ENCODE results near the gene TSHZ2.

DNA sequence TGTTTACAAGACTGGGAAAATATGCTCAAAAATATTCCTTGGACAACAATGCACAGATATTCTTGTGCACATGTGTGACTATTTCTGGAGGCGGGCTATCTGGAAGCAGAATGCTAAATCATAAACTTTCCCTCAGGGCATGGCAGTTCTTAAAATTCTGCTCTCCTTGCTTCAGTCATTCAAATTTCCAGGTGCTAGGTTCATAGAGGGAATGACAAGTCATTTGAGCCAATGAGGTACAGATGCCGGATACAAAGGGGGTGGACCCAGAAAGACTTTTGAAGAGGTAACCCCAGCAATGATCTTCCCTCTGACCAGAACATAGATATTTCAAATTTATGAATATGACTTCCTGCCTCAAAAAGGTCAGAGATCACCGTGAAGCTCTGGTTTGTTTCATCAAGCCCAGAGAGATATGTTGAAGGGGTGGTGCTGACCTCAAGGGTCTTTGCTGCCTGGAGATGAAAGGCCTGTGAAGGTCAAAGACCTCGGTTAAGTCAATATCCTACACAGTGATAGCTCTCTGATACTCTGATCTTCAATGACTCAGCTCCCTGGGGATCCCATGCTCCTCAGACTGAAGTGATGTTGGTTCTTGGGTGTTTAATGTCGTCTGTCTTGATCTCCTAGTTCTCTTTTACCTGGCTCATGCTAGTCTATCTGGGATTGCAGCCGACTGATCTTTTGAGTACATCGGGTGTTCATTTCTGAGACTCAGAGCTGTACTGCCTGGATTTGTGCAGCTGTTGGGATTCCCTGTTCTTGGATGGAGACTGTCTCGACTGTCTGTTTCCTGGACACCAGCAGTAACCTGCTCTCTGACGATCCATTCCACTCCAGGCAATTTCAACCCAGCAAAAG is 47.5 kb upstream of the TSHZ2 start:
- TF ChIP-seq FOXK2 (IDR thresholded peaks at IDR 0.05), result no peak
- TF ChIP-seq SP1 (IDR thresholded peaks at IDR 0.05), result no peak
- no peak for TF ChIP-seq SUZ12 (IDR thresholded peaks at IDR 0.05)
- TF ChIP-seq ELF4 (IDR thresholded peaks at IDR 0.05), result no peak
- no peak for TF ChIP-seq LEF1 (IDR thresholded peaks at IDR 0.05; ENCODE audit: borderline replicate concordance)
- no peak for TF ChIP-seq FOXA1 (IDR thresholded peaks at IDR 0.05)
- no peak for TF ChIP-seq CTBP1 (IDR thresholded peaks at IDR 0.05; ENCODE audit: borderline replicate concordance)
- TF ChIP-seq NFRKB (IDR thresholded peaks at IDR 0.05), result no peak
- TF ChIP-seq FOXM1 (IDR thresholded peaks at IDR 0.05; ENCODE audit: borderline replicate concordance), result no peak
- TF ChIP-seq ARNT (IDR thresholded peaks at IDR 0.05), result no peak
- TF ChIP-seq ZNF384 (IDR thresholded peaks at IDR 0.05), result no peak
- no peak for TF ChIP-seq HDGF (IDR thresholded peaks at IDR 0.05; ENCODE audit: borderline replicate concordance)
- TF ChIP-seq, protein P1, sequence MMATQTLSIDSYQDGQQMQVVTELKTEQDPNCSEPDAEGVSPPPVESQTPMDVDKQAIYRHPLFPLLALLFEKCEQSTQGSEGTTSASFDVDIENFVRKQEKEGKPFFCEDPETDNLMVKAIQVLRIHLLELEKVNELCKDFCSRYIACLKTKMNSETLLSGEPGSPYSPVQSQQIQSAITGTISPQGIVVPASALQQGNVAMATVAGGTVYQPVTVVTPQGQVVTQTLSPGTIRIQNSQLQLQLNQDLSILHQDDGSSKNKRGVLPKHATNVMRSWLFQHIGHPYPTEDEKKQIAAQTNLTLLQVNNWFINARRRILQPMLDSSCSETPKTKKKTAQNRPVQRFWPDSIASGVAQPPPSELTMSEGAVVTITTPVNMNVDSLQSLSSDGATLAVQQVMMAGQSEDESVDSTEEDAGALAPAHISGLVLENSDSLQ (IDR thresholded peaks at IDR 0.05), result no peak

Measured in HEK293T (cell line).